Activated gamma-delta T cell treated with Interleukin-2 at 50 U/mL for 16 hours (primary cell): ENCODE data around the gene CHCHD6.

Experiments
- DNase-seq: peaks from one replicate; pipeline ENCODE4 v3.0.0-alpha.2; 2020

Gene CHCHD6

DNA sequence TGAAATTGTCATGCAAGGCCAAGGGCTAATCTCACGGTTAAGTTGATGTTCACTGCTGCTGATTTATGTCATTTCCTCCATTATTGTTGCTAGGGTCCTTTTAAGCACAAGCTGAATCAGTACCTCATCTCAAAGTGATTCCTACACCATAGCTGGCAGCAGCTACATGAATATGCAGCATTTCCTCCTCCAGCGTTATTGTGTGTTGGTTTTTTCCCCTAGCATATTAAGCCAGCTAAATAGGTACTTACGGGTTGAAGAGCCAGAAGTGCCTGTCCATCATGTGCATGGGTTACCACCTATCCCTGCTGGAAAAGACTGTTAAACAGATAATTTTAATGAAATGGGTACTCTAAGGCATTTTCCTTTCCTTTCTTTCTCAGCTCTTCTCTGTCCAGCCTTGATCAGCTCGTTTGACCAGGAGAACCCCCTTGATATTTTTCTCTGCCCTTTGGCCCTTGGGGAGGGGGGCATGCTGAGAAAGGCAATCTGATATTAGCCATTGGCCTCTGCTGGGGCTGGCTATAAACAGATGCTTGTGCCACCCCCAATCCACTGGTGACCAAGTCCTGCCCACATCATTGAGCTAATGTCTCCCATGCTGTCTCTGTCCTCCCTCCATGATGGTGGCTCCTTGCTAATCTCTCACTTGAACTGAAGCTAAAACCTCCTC lies 163.3 kb downstream of the CHCHD6 start:
- DNase-seq = no peak

- no peak for DNase-seq
Measured at GRCh38 chr3:126867863-126868200, 163.8 kb downstream of the CHCHD6 start.

DNA sequence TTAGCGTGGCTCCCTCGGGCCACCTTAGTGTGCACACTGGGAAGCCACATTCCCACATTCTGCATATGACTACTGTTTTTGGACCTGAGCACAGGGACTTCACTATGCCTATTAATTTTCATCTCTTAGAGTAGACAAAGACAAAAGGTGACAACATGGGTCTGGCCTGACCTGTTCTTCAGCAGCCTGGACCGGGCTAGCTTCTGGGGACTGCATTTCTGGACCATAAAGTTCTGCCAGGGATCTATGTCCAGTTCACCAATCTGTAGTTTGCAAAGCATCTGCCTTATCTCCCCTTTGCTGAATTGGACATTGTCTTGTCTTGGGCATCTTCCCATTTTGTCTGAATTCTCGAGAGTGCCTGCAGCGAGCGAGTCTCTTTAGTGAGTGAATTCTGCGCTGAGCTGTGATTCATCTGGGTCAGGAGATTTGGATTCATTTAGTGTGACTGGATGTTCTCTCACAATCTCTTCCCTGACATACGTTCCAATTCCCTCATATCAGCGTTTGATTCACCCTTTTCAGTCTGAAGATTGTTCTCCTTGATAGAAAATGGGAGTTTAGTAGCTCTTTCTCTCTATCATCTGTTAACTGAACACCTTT lies 166.7 kb downstream of the CHCHD6 start:
- no peak for DNase-seq

DNA sequence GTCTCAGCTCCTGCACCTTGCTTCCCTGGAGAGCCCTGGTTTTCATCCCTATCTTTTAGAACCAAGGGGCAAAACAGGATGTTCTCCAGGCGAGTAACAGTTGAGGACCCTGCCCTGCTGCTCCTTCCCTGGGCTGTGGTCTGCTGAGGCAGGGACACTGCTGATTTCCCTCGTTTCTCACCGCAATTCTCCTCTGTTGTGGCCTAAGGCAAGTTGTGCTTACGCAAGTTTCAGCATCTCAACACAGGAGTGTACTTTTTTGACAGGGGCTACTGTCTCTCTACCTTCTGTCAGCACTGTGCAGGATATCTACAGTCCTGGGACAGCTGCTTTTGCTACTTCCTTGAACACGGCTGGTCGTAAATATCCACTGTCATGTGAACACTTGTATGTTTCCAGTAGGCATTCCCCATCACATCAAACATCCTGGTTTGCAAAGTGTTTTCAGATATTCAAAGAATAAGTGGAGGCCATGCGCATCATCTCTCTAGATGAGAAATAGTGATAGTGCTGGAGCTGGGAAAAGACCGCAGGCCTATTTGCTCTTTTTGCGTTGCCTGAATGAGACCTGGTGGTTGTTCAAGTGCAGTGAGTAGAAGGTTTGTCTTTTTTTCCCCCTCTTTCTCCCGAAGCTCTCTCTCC lies 168.8 kb downstream of the CHCHD6 start:
- DNase-seq = no peak

DNA sequence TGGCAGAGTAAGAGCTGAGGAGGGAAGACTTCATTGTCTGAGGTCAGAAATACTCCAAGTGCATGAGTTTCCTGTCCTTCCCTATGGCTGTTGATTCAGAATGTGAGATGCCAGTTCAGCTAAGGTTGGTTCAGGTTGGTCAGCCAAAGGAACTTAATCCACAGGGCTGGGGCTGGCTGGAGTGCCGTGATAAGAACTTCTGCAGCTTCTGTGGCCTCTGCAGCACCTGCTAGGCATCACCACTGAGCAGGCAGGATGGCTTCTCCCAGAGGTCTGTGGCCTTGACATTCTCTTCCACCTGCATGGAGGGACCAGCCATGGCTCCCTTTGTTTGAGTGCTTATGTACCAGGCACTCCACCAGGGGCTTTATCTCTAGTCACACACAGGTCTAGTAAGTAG lies 169.4 kb downstream of the CHCHD6 start:
- DNase-seq = no peak

DNA sequence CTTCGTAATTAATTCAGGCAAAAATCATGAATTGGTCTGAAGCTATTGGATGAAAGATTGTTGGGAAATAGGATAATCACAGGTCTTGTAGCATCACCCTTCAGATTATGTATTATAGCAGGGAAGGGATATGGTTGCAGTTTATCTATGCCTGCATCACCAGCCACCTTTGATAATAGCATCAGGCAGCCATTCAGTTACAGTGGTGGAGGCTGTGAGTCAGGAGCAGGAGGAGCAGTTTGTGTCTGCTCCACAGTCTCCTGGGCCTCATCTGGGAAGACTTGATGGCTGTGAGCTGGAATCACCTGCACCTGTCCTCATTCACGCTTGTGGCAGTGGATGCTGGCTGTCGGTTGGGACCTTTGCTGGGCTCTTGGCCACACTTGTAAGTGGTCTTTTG lies 174.6 kb downstream of the CHCHD6 start:
- DNase-seq = no peak

DNA sequence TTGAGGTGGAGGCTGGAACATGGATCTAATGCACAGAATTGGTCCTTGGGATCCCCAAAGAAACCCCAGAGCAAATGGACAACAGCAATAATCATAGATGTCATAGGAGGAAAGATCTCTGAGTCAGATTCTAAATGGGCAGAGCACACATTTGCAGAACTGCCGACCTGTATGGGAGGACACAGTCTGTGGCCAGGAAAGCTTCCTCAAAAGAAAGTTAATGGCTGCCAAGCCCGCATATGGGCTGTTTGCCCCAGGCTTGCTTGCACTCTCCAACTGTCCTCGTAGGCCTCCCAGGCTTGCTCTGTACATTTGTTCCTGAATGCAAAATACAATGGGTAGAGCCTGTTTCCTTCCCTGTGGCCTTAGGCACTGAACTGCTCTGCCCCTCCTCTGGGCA lies 176.9 kb downstream of the CHCHD6 start:
- DNase-seq = no peak

GRCh38 chr3:126881861-126882260 lies 177.8 kb downstream of the CHCHD6 start:
- no peak for DNase-seq

DNA sequence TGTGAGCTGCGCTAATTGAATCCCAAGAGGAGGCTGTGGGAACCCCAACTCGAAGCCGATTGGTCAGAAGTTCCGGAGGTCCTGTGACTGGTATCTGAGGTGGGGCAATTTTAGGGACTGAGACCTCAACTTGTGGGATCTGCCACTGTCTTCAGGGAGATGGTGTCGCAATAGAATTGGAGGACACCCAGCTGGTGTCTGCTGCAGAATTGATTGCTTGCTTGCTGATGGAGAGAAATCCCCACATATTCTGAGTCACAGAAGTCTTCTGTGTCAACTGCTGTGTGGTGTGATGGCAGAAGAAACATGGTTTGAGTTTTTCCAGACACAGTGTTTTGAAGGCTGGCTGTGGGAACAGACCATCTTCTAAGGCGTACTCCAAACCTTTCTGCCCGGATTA lies 179.2 kb downstream of the CHCHD6 start:
- no peak for DNase-seq

DNA sequence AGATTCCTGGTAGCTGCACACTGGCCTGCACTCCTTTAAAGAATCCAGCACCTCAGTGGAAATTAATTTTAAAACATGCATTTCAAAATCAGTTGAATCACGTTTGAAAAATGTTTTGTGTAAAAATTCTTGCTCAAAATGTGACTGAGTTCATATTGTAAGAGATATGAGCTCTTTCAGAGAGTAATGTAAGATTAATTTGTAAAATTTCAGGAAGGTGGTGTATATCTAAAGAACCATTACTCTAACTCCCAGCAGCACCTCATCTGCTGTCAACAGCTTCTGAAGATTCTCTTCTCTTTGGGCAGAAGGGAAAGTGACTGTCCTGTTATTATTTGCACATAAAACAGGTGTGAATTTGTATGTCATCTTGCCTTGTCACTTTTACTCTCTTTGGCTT lies 181.4 kb downstream of the CHCHD6 start:
- DNase-seq = no peak

GRCh38 chr3:126886217-126886616 lies 182.2 kb downstream of the CHCHD6 start:
- DNase-seq = no peak

- no peak for DNase-seq
Measured at GRCh38 chr3:126887686-126888085, 183.6 kb downstream of the CHCHD6 start.

- no peak for DNase-seq
Measured at GRCh38 chr3:126888186-126888760, 184.2 kb downstream of the CHCHD6 start.

DNA sequence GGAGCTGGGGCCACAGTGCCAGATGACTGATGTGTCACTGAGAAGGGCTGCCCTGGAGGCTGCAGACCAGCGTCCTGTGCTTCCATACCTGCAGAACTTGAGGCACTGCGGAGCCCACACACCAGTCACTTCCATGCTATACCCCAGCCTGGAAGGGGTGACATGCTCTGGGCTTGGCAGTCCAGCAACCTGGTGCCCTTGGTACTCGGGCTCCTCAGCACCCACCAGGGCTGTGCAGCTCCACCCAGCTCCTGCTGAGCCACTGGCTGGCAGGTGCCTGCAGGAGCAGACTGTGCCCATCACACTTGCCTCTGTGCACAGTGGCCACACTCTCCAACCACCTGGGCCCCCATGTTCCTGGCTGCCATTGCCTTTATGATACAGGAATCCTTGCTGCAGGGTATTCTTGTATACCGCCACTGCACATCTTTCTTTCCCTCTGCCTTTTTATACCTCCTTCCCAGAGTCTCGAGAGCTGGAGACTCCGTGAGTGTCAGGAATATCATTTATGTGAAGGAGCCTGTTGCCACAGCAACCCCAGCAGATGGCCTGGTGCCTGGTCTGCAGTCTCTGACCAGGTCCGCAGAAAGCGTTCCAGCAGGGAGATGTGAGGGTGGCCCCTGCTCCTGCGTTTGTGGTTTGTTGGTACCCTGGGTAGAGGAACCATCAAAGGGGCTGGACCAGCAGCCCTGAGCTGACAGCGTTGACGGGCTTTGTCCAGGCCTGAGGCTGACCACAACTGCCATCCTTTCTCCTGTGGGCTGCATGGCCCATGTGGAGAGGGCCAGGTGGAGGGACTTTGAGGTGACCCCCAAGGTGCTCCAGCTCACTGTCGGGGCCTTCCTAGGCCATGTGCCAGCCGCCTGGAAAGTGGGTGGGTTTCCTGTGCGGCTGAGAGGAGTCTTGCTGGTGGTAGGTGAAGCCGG lies 185.5 kb downstream of the CHCHD6 start:
- DNase-seq = no peak

DNA sequence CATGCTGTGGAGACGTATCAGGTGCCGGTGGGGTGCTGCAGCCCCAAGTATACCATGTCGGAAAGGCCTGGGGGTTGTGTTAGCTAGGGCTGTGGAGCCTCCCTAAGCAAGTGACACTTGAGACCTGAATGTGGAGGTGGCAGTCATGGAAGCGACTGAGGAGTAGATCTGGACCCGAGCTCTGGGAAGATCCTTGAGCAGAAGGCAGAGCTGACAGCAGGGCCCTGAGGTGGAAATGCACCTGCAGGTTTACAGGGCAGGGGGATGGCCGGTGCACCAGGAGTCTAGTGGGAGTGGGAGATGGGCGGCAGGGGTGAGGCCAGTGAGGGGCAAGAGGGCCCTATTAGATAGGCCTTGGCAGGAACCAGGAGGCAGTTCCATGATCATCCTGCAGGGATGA lies 187.1 kb downstream of the CHCHD6 start:
- DNase-seq = no peak

- DNase-seq = no peak
Measured at GRCh38 chr3:126891791-126892190, 187.8 kb downstream of the CHCHD6 start.

- no peak for DNase-seq
Measured at GRCh38 chr3:126893651-126894050, 189.6 kb downstream of the CHCHD6 start.

DNA sequence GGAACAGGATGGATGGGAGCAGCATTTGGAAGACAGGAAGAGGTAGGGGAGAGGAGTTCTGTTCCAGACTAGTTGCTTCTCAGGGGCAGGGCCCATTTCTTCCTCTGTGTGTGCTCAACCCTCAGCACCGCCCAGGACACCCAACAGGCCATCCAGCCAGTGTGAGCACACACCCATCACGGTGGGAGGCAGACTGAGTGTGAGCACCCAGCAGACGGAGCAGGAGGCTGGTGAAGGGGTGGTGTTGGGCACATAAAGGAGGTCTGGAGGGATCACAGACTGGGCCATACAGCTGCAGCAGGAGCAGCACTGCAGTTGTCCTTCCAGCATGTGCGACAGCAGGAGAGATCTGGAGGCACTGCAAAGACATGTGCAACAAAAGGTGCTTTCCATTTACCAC lies 190.4 kb downstream of the CHCHD6 start:
- DNase-seq = no peak

DNA sequence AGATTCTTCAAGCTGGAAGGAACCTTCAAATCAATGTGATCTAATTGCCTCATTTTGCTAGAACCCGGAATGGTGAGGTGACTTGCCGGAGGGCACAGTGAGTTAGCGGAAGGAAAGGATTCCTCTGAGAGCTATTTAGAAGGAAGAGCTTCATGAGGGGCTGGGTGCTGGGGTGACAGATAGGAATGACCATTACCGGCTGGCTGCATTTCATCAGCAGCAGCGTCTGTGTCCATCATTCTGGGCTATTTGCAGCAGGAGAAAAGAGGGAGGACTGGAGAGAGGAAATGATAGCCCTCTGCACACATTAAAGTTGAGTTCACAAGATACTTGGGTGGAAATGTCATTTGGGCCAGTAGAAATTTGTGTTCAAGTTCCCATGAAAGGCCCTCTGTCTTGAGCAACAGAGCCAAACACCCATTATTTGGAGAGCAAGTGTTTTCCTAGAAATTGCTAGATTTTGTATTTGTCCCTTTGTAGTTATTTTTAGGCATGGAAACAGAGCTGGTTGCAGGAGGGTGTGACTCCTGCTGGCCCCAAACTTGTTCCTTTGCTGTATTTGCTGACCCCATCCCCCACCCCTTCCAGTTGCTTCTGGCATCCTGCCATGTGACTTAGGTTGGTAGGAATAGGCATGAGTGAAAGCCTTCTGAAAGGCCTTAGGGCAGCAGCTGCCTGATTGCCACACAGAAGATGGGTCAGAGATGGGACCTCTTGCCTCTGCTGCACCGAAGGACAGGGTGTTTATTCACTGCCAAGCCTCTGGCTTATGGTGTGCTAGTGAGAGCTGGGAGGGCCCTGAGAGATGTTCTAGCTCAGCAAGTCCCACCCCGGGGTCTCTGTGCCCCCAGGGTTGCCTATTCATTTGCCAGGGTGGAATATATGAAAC lies 191.4 kb downstream of the CHCHD6 start:
- DNase-seq = no peak

DNA sequence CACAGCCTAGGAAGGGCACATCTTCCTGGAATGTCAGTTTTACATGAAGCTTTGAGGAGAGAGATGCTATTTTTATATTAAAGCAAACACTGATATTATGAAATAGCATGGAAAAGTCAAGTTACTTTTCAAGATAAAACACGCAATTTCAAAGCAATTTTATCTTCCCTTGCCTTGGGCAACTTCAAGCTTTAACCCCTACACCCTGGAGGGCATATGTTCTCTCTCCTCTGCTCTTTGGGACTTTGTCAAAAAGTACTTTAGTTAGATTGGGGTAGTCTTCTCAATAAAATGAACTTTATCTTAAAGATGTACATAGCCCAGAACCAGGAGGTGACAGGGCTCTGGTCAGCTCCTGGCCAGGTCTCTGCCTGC lies 192.0 kb downstream of the CHCHD6 start:
- DNase-seq = no peak

DNA sequence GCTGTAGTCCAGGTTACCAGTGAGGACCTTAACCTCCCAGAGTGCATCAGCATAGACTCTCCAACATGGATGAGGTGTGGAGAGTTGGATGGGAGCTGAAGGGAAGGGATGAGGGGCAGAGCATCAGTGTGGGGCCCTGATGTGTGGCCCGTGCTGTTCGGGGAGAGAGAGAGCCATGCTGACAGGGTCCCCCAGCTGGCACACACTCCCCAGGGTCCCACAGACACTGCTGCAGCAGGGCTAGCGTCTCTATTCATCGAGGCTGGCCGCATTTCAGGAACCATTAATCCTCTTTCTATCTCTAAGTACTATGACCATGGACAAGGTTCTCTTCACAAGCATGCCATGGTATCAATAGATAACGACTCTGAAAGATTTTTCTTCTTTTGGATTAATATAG lies 192.9 kb downstream of the CHCHD6 start:
- no peak for DNase-seq

- DNase-seq = no peak
Measured at GRCh38 chr3:126897943-126898342, 193.9 kb downstream of the CHCHD6 start.
